Activated naive CD4-positive, alpha-beta T cell treated with anti-CD3 and anti-CD28 coated beads for 36 hours (primary cell): ENCODE results near the gene PCMTD2. TPM values are rescaled to one million over a fixed set of nuclear protein-coding genes. Genes with fewer than 3 reads are reported as not detected.

Experiments used
- CTCF ChIA-PET: fragments of 350-600 bp; sonication (Branson Sonifier 250); formaldehyde crosslinking; loops from one replicate; lab custom pipeline; 2021; ENCODE audit warnings: antibody characterized with exemption; lab: Charles Lee
- DNase-seq: peaks from one replicate; pipeline ENCODE4 v3.0.0-alpha.2; 2020
- H3K27ac Mint-ChIP-seq: one replicate; pipeline ENCODE4 v1.8.0; 2021; ENCODE audit warnings: mild to moderate bottlenecking, mixed read lengths
- H3K27me3 Mint-ChIP-seq: one replicate; pipeline ENCODE4 v1.8.0; 2021; ENCODE audit warnings: low read depth, mixed read lengths
- H3K36me3 Mint-ChIP-seq: one replicate; pipeline ENCODE4 v1.8.0; 2021; ENCODE audit warnings: low read depth, mixed read lengths
- H3K4me1 Mint-ChIP-seq: one replicate; pipeline ENCODE4 v1.8.0; 2021; ENCODE audit warnings: low read depth, mixed read lengths
- H3K4me3 Mint-ChIP-seq: one replicate; pipeline ENCODE4 v1.8.0; 2021; ENCODE audit warnings: mild to moderate bottlenecking, moderate library complexity, mixed read lengths
- H3K9me3 Mint-ChIP-seq: one replicate; pipeline ENCODE4 v1.8.0; 2021; ENCODE audit warnings: mixed read lengths
- intact Hi-C: fragments of 100-400 bp; cut with micrococcal nuclease; formaldehyde crosslinking; loops from one replicate; pipeline ENCODE4 v1.15.1; 2023
- total RNA-seq, 2 experiments: library from RNA; stranded (reverse); gene quantifications; one replicate each; pipeline ENCODE4 v1.2.3, GENCODE V29; 2021

Gene PCMTD2
- total RNA-seq = 10 to 100 TPM; 34.5 to 36.7 TPM

GRCh38 chr20:64255361-64256281, at the start of gene PCMTD2:
TSS of gene PCMTD2 (plus strand) at chr20:64255748. CDS start at chr20:64259966, 4,218 bp downstream.
- Mint-ChIP-seq H3K4me1 (peaks cover 47% of the 10 kb centered on the region), H3K27ac (peak within 1 kb of the TSS; percentile 87), H3K36me3 (peaks cover 6% of the 10 kb centered on the region), H3K27me3 (peaks cover 3% of the 10 kb centered on the region), H3K9me3 (no peaks in the 10 kb centered on the region), H3K4me3 (peak within 1 kb of the TSS; percentile 87)
- DNase-seq = peak; percentile 88
- intact Hi-C loops = loop anchor here (5.0 kb wide), 1 partner anchor 173 kb away; the partner anchor contains the start of genes LKAAEAR1 and OPRL1
- CTCF ChIA-PET = interaction anchor here (1.0 to 2.9 kb wide), 4 partner anchors 19 to 217 kb away, joined by 3 to 8 read pairs (median 7); partner anchors contain the start of gene LKAAEAR1

- Mint-ChIP-seq H3K27me3 (peaks cover 4% of the 10 kb centered on the region), H3K4me3 (no peak overlapping the region), H3K27ac (no peak overlapping the region), H3K9me3 (no peaks in the 10 kb centered on the region), H3K36me3 (no peaks in the 10 kb centered on the region), H3K4me1 (no peaks in the 10 kb centered on the region)
- CTCF ChIA-PET = no interaction called here
- intact Hi-C loops = no loop called here
- DNase-seq = no peak
Observed at GRCh38 chr20:64206614-64207013, 48.9 kb upstream of the PCMTD2 start.

- Mint-ChIP-seq H3K9me3 (no peaks in the 10 kb centered on the region), H3K4me3 (no peak overlapping the region), H3K27me3 (peaks cover 4% of the 10 kb centered on the region), H3K4me1 (no peaks in the 10 kb centered on the region), H3K36me3 (no peaks in the 10 kb centered on the region), H3K27ac (no peak overlapping the region)
- DNase-seq = no peak
- CTCF ChIA-PET = no interaction called here
- intact Hi-C loops = no loop called here
Observed at GRCh38 chr20:64207641-64208590, 47.6 kb upstream of the PCMTD2 start.

- no peak for DNase-seq
- H3K4me3 Mint-ChIP-seq = no peak overlapping the region
- intact Hi-C loops = no loop called here
- H3K9me3 Mint-ChIP-seq = no peaks in the 10 kb centered on the region
- H3K27me3 Mint-ChIP-seq = peaks cover 4% of the 10 kb centered on the region
- H3K27ac Mint-ChIP-seq = no peak overlapping the region
- H3K4me1 Mint-ChIP-seq = no peaks in the 10 kb centered on the region
- CTCF ChIA-PET = no interaction called here
- H3K36me3 Mint-ChIP-seq = no peaks in the 10 kb centered on the region
Observed at GRCh38 chr20:64209148-64209547, 46.4 kb upstream of the PCMTD2 start.

GRCh38 chr20:64210656-64211369, 44.7 kb upstream of the PCMTD2 start:
- Mint-ChIP-seq H3K27me3 (peaks cover 4% of the 10 kb centered on the region), H3K9me3 (no peaks in the 10 kb centered on the region), H3K4me1 (peaks cover 8% of the 10 kb centered on the region), H3K36me3 (no peaks in the 10 kb centered on the region), H3K4me3 (no peak overlapping the region), H3K27ac (no peak overlapping the region)
- CTCF ChIA-PET = interaction anchor here (0.7 kb wide), 1 partner anchor 121 kb away, joined by 3 read pairs; no protein-coding TSS in a partner anchor
- intact Hi-C loops = no loop called here
- no peak for DNase-seq

GRCh38 chr20:64211874-64212658, 43.5 kb upstream of the PCMTD2 start:
- no peak for DNase-seq
- CTCF ChIA-PET = interaction anchor here (0.7 kb wide), 1 partner anchor 122 kb away, joined by 3 read pairs; no protein-coding TSS in a partner anchor
- peaks cover 4% of the 10 kb centered on the region for H3K27me3 Mint-ChIP-seq
- H3K4me1 Mint-ChIP-seq = peaks cover 8% of the 10 kb centered on the region
- no peaks in the 10 kb centered on the region for H3K9me3 Mint-ChIP-seq
- intact Hi-C loops = no loop called here
- H3K36me3 Mint-ChIP-seq = no peaks in the 10 kb centered on the region
- no peak overlapping the region for H3K4me3 Mint-ChIP-seq
- no peak overlapping the region for H3K27ac Mint-ChIP-seq

- no peaks in the 10 kb centered on the region for H3K9me3 Mint-ChIP-seq
- H3K36me3 Mint-ChIP-seq = no peaks in the 10 kb centered on the region
- CTCF ChIA-PET = no interaction called here
- intact Hi-C loops = no loop called here
- peaks cover 4% of the 10 kb centered on the region for H3K27me3 Mint-ChIP-seq
- no peak overlapping the region for H3K27ac Mint-ChIP-seq
- DNase-seq = no peak
- no peak overlapping the region for H3K4me3 Mint-ChIP-seq
- H3K4me1 Mint-ChIP-seq = peaks cover 8% of the 10 kb centered on the region
Observed at GRCh38 chr20:64212755-64213154, 42.8 kb upstream of the PCMTD2 start.

- intact Hi-C loops = no loop called here
- Mint-ChIP-seq H3K9me3 (no peaks in the 10 kb centered on the region), H3K4me1 (peaks cover 8% of the 10 kb centered on the region), H3K27me3 (peaks cover 4% of the 10 kb centered on the region), H3K27ac (no peak overlapping the region), H3K36me3 (no peaks in the 10 kb centered on the region), H3K4me3 (no peak overlapping the region)
- CTCF ChIA-PET = no interaction called here
- DNase-seq = no peak
Observed at GRCh38 chr20:64214113-64214512, 41.4 kb upstream of the PCMTD2 start.

GRCh38 chr20:64214952-64215351, 40.6 kb upstream of the PCMTD2 start:
- H3K27me3 Mint-ChIP-seq = no peaks in the 10 kb centered on the region
- DNase-seq = peak; percentile 13
- CTCF ChIA-PET = no interaction called here
- H3K36me3 Mint-ChIP-seq = no peaks in the 10 kb centered on the region
- no peak overlapping the region for H3K27ac Mint-ChIP-seq
- H3K4me3 Mint-ChIP-seq = no peak overlapping the region
- intact Hi-C loops = no loop called here
- no peaks in the 10 kb centered on the region for H3K9me3 Mint-ChIP-seq
- H3K4me1 Mint-ChIP-seq = peaks cover 8% of the 10 kb centered on the region

- intact Hi-C loops = no loop called here
- Mint-ChIP-seq H3K4me1 (peaks cover 8% of the 10 kb centered on the region), H3K9me3 (no peaks in the 10 kb centered on the region), H3K4me3 (no peak overlapping the region), H3K27me3 (no peaks in the 10 kb centered on the region), H3K36me3 (no peaks in the 10 kb centered on the region), H3K27ac (no peak overlapping the region)
- CTCF ChIA-PET = no interaction called here
- no peak for DNase-seq
Observed at GRCh38 chr20:64216036-64216435, 39.5 kb upstream of the PCMTD2 start.

GRCh38 chr20:64216910-64217309, 38.6 kb upstream of the PCMTD2 start:
- DNase-seq = no peak

More at GRCh38 chr20:64216910-64217309, 38.6 kb upstream of the PCMTD2 start:
- H3K36me3 Mint-ChIP-seq = no peaks in the 10 kb centered on the region
- peaks cover 8% of the 10 kb centered on the region for H3K4me1 Mint-ChIP-seq
- H3K9me3 Mint-ChIP-seq = no peaks in the 10 kb centered on the region
- H3K27me3 Mint-ChIP-seq = no peaks in the 10 kb centered on the region
- CTCF ChIA-PET = no interaction called here
- intact Hi-C loops = no loop called here
- H3K27ac Mint-ChIP-seq = no peak overlapping the region
- no peak overlapping the region for H3K4me3 Mint-ChIP-seq
